Measurements from ENCODE around the gene TOMM70. TPM values are rescaled to one million over a fixed set of nuclear protein-coding genes. Genes with fewer than 3 reads are reported as not detected.

TOMM70 gene
- total and polyA plus RNA-seq, 8 donors: 8.4 to 26.3 (median 17.9) TPM

GRCh38 chr3:100334488-100335351 is 66.2 kb downstream of the TOMM70 start, which contains the start of gene NIT2:
Gene NIT2, plus strand, starts transcription at chr3:100334757. Its CDS starts 35 bp downstream, at chr3:100334792.
- H3K27me3 ChIP-seq: no peaks in the 10 kb centered on the region
- peak within 1 kb of the TSS; percentile 35 to 87 (median 64) for H3K27ac ChIP-seq
- TF ChIP-seq CTCF (IDR thresholded peaks at IDR 0.05): no peak
- peaks cover 0 to 4% (median 0%) of the 10 kb centered on the region in 3 donors for H3K36me3 ChIP-seq
- FAIRE-seq (no peak), ATAC-seq (peak; percentile 96 to 98 (median 98)), DNase-seq (peak; percentile 82 to 95 (median 88))
- peaks cover 0 to 10% (median 8%) of the 10 kb centered on the region in 3 donors for H3K4me1 ChIP-seq
- no peaks in the 10 kb centered on the region for H3K9me3 ChIP-seq
- H3K4me3 ChIP-seq: peak within 1 kb of the TSS; percentile 74 to 77 (median 76)
- 0% methylated on average over 59 to 77 of the region's 77 CpGs for WGBS, 2 donors
- intact Hi-C loops (cut with DNase I): no loop called here

- no peak for FAIRE-seq
These were observed 66.9 kb downstream of the TOMM70 start for GRCh38 chr3:100333970-100334487.

GRCh38 chr3:100333051-100333450 is 67.8 kb downstream of the TOMM70 start:
- intact Hi-C loops (cut with DNase I): no loop called here
- FAIRE-seq (no peak), DNase-seq (no peak), ATAC-seq (no peak)
- Histone ChIP-seq H3K4me1 (peaks cover 0 to 10% (median 8%) of the 10 kb centered on the region in 3 donors), H3K4me3 (no peak overlapping the region), H3K9me3 (no peaks in the 10 kb centered on the region), H3K27me3 (no peaks in the 10 kb centered on the region), H3K36me3 (no peaks in the 10 kb centered on the region), H3K27ac (no peak overlapping the region)
- TF ChIP-seq CTCF (IDR thresholded peaks at IDR 0.05): no peak

More at GRCh38 chr3:100333970-100334487, 66.9 kb downstream of the TOMM70 start:
- ATAC-seq (peak in 3 of 4 donors; percentile 15 to 30 (median 19)), DNase-seq (no peak)
- H3K27ac ChIP-seq: peak overlapping the region; percentile 35 to 87 (median 64)
- TF ChIP-seq CTCF (IDR thresholded peaks at IDR 0.05): no peak
- WGBS, 2 donors: 33 to 34% methylated on average over 14 of the region's 14 CpGs
- peak overlapping the region; percentile 74 to 77 (median 76) for H3K4me3 ChIP-seq
- no peaks in the 10 kb centered on the region for H3K9me3 ChIP-seq
- no peaks in the 10 kb centered on the region for H3K27me3 ChIP-seq
- intact Hi-C loops (cut with DNase I): no loop called here
- peaks cover 0 to 10% (median 8%) of the 10 kb centered on the region in 3 donors for H3K4me1 ChIP-seq
- H3K36me3 ChIP-seq: no peaks in the 10 kb centered on the region

- 94% methylated on average over 4 of the region's 4 CpGs for WGBS, 2 donors
- no peak overlapping the region for H3K27ac ChIP-seq
- intact Hi-C loops (cut with DNase I): no loop called here
- no peak for ATAC-seq
- no peaks in the 10 kb centered on the region for H3K27me3 ChIP-seq
- no peaks in the 10 kb centered on the region for H3K9me3 ChIP-seq
- no peak overlapping the region for H3K4me3 ChIP-seq
- DNase-seq: no peak
- FAIRE-seq: no peak
- no peaks in the 10 kb centered on the region for H3K36me3 ChIP-seq
- no peak for TF ChIP-seq CTCF (IDR thresholded peaks at IDR 0.05)
- peaks cover 0 to 10% (median 8%) of the 10 kb centered on the region in 3 donors for H3K4me1 ChIP-seq
These were observed 69.2 kb downstream of the TOMM70 start for GRCh38 chr3:100331660-100332059.
